CD4-positive, alpha-beta T cell treated with Interleukin-17A for 1 hour (primary cell): Measurements from ENCODE around the gene ATF6.

Experiments
- DNase-seq: peaks from one replicate; pipeline ENCODE4 v3.0.0-alpha.2; 2020

Gene ATF6

GRCh38 chr1:162004441-162004950, 238.4 kb downstream of the ATF6 start:
- no peak for DNase-seq

- no peak for DNase-seq
Measured at GRCh38 chr1:162006081-162006480, 240.0 kb downstream of the ATF6 start.

DNA sequence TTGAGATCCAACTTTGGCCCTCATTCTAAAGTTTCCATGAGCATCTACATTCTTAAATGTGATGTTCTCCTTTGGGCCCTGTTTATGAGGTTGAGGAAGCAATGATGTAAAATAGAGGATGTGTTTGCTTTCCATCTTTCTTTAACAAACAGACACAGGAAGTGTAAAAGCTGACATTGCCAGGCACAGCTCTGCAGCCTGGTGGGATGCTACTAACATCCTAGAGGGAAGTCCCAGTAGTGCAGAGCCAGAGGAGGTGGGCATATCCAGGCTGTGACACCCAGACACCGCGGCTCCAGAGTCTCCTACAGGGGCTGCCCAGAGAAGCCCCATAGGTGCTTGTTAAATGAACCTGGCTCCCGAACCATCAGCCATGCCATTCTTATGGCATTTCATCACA, 241.3 kb downstream of the ATF6 start:
- no peak for DNase-seq

- no peak for DNase-seq
Measured at GRCh38 chr1:162008799-162009198, 242.7 kb downstream of the ATF6 start.

DNA sequence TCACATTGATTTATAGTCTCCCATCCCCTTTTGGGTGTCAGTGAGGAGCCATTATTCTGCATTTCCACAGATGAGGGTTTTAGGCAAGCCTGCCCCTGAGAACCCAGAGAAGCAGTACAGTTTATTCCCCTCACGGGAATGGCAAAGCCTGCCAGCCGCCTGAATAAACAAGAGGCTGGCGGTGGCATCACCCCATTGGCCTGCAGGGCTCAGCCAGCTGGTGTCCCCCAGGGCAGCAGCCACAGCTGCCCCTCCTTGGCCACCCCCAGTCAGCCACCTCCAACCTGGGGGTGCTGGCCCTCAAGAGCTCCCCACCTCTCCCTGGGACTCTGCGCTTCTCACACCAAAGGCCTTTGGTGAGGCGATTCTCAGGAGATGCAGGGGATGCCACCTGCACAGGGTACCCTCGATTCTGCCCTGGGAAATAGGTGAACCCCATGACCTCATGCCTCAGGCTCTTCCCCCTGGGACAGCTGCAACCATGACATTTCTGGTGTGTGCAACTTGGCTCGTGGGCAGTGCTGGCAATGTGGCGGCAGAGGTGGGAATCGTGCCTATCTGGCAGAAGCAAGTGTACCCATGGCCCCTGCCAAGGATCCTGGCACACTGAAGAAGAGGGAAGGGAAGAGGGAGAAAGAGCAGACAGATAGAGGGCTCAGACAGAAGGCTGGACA, 243.5 kb downstream of the ATF6 start:
- DNase-seq, result no peak

GRCh38 chr1:162010175-162010506, 244.0 kb downstream of the ATF6 start:
- DNase-seq, result no peak

GRCh38 chr1:162011337-162012012, 245.4 kb downstream of the ATF6 start:
- no peak for DNase-seq

DNA sequence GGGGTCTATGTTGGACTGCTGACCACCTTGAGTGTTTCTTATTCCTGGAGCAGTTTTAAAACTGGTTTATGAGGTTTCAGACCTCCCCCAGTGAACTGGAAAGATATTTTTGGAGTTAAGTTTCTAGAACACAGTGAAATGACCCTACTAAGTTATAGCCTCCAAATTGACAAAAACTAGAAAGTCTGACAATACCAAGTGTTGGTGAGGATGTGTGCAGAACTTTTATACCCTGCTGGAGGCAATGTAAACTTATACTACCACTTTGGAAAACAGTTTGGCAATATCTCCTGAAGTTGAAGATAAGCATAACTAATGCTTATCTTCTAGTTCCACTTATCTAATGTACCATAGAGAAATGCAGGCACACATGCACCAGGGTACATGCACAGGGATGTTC, 247.2 kb downstream of the ATF6 start:
- DNase-seq, result no peak
